ENCODE measurements around the gene SDHB.
"Not testable (repeated sequence)": the region's sequence is repeated elsewhere in the genome, so short reads cannot be mapped to it uniquely, and the experiment has no call there.

SDHB gene

DNA sequence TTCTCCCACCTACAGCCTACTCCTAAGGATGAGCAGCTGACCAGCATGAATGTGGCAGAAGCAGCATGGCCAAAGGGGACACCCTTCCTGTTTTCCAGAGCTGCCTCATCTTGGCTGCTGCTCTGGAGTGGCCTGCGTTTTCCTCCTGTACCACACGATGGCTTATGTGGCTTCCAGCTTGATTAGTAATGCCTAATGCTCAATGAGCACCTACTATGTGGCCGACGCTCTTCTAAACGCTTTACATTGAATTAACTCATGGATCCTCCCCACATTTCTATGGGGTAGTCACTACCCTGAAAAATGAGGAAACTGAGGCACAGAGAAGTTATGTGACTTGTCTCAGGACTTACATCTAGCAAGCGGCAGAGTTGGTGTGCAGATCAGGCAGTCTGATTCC is 18.0 kb upstream of the SDHB start:
- no peak for DNase-seq

GRCh38 chr1:17070163-17070525 is 16.3 kb upstream of the SDHB start:
- DNase-seq, result no peak

DNA sequence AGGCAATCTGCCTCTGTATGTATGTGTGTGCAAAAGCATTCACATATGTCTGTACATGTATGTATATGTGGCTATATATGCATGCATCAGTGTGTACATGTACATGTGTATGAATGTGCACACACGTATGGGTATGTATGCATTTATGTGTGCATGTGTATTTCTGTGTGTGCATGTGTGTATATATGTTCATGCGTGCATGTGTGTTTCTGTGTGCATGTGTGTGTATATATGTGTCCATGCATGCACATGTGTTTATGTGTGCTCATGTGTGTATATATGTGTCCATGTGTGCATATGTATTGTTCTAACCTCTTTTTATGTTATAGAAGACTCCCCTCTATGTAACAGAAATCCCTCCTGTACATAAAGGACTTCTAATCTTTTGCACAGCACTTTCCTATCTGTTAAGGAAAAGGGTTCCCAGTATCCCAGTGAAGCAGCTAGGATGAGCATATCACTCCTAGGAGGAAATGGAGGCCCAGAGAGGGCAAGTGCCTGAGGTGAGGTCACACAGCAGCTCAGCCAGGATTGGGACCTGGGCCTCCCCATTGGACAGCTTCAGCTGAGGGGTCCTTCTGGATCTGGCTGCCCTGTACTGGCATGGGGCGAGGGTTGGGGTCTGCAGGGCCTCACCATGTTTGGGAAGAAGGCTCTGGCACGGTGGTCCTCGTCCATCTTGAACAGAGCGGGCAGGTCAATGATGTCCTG is 15.8 kb upstream of the SDHB start:
- no peak for DNase-seq

- DNase-seq, result no peak
Measured at GRCh38 chr1:17068789-17069188, 15.0 kb upstream of the SDHB start.

DNA sequence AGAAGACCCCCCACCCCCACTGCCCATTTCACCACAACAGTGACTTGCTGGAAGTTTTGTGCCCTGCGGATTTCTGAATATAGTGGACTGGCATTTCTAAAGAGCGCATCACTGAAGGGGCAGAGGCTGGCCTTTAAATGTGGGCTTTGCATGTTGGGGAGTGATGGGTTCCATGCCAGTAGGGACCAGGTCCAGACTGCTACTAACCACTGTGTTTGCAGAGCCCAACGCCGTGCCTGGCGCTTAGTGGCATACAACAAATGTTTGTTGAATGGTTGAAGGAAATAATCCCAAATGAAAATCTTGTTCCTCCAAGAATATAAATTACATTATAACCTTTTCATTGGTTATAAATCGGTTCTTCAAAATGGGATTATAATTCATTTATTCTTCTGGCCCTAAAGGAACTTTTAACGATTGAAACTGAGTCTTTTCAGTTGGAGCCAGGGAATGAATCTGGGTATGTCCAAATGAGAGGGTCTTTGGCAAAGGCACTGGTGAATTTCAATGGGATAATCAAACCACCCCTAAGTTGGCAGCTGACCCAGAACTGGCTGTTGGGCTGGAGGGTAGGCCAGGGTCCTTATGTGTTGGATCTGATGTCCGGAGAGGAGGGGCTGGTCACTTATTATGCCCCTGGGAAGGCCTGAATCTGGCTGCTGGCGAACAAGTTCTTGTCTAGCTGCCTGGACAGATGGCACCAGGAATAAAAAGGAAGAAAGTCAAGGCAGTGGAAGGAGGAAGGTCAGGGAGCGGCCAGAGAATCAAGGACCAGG is 13.8 kb upstream of the SDHB start:
- no peak for DNase-seq

- no peak for DNase-seq
Measured at GRCh38 chr1:17067069-17067426, 13.2 kb upstream of the SDHB start.

- no peak for DNase-seq
Measured at GRCh38 chr1:17066361-17067068, 12.7 kb upstream of the SDHB start.

DNA sequence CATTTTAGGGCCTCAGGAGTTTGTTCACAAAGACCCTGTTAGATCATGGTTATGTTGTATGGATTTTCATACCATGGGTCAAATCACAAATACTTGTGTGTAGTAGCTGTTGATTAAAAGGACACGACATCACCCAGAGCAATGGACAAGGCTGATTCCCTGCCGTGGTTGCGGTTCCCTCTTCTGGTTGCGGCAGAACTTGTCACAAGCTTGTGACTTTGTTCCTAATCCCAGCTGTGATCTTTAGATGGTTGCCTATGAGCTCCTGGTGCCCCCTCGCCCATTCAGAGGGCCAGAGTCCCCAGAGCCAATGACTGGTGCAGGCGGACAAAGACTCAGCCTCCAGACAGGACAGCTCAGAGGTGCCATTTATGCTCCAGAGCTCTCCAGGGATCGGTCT is 11.8 kb upstream of the SDHB start:
- DNase-seq, result no peak

DNA sequence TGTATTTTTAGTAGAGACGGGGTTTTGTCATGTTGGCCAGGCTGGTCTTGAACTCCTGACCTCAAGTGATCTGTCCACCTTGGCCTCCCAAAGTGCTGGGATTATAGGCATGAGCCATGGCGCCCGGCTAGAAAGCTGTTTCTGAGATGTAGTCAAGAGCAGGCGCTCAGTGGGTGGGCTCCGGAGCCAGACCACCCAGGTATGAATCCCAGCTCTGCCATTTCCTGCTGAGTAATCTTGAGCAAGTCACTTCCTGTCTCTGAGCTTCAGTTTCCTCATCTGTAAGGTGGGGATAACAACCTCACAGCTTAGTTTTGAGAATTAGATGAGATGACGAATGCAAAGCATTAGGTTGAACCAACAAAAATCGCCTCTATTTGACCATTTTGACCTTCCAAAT is 8.9 kb upstream of the SDHB start:
- DNase-seq, result not testable (repeated sequence)

GRCh38 chr1:17061892-17062291 is 8.1 kb upstream of the SDHB start:
- no peak for DNase-seq

- no peak for DNase-seq
Measured at GRCh38 chr1:17061486-17061885, 7.7 kb upstream of the SDHB start.

DNA sequence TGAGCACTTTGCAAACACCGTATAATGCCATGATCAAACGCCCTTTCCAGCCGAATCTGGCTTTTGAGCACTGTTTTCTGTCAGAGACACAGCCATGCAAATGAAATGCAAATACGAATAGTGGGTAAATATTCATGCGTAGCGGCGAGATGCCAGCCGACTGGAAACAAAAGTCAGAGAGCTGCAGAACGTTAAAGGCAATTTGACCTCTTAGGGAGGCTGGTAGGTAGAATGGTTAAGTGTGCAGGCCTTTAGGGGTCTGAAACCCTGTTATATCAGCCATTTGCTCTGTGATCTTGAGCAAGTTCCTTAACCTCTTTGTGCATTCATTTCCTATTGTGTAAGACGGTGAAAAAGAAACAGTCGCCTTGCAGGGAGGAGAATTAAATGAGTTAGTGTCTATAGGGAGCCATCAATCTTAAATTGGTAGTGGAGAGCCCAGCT is 6.5 kb upstream of the SDHB start:
- DNase-seq, result no peak

- DNase-seq, result peak; percentile 6
Measured at GRCh38 chr1:17059391-17060305, 5.8 kb upstream of the SDHB start.

DNA sequence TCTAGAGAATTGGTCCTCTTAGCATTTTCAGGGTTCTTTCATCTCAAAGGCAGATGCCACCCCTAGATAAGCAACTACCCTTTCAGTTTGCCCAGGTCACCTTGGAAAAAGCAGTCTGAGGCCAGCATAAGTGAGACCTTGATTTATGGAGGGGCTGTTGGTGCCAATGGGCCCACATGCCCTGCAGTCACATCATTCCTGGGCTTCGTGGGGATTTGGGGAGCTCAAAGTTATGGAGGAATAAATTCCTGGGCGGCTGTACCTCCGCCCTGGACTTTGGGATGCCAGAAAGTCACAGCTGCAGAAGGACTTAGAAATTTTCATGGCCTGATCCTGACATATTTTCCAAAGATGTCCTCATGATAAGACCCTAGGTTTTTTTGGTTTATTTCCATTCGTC is 2.7 kb upstream of the SDHB start:
- DNase-seq, result no peak

DNA sequence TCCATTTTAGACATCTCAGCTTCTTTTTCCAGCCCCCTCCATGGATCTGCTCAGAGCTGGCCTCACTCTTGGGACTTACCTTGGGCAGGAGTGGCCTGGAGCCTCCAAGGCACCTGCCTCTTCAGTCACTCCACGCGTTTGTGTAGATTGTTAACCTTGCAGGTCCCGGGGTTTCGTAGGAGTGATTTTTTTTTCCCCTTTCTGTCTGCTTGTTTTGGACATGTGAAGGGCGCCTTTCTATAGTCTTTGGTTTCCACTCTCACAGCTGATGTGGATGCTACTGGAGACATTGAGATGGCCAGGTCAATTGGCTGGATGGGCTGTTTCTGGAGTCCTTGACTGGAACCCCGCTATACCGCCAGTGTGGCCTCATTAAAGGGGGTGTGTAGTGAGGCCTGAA is 2.0 kb upstream of the SDHB start:
- DNase-seq, result no peak

- no peak for DNase-seq
Measured at GRCh38 chr1:17053086-17053684, 647 bp downstream of the SDHB start.

- no peak for DNase-seq
Measured at GRCh38 chr1:17052641-17053040, 1.2 kb downstream of the SDHB start.

- no peak for DNase-seq
Measured at GRCh38 chr1:17052038-17052437, 1.8 kb downstream of the SDHB start.

DNA sequence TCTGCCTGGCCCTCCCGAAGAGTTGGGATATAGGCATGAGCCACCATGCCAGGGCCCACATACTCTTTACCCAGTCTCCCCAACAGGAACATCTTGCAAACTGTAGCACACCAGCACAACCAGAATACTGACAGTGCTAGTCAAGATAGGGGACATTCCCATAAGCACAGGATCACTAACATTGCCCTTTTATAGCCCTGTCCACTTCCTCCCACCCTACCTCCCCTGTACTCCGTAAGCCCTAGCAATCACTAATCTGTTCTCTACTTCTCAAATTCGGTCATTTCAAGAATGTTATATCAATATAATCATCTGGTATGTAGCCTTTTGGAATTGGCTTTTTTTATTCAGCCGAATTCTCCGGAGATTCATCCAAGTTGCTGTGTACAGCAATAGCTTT is 5.9 kb downstream of the SDHB start:
- no peak for DNase-seq

DNA sequence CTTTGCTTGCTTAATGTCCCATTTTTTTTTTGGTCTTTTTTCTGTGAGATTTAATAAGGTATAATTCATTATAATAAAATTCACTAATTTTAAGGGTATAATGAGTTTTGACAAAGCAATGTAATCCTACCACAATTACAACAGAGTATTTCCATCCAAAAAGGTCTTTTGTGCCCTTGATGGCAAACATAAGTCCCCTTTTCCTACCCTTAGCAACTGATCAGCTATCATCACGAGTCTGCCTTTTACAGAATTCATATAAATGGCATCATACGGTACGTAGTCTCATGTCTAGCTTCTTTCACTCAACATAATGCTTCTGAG is 7.5 kb downstream of the SDHB start:
- DNase-seq, result no peak

DNA sequence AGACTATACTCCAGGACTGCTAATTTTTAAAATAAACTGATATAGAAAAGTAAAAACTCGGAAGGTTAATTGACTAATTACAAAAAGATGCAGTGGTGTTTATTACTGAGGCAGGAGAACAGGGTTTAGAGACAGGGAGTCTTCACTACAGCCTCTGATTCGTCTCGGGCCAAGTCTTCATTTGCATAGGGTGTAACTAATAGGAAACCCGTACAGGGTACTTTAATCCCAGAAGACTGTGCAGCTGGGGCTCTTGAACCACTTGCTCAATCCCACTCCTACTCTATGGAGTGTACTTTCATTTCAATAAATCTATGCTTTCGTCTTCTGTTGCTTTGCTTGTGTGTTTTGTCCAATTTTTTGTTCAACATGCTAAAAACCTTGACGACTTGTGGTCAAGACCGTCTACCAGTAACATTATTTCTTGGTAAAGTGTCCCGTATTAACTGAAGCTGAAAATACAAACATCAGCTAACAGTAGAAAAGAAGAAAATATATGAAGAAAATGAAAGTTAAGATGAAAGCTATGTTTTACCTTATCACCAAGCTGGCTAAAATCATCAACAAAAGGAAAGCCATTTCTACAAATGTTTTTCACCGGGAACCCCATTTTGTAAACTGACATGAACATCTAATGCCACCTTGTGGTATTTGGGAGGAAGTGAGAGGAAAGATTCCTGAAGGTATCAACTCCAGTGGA is 8.0 kb downstream of the SDHB start:
- no peak for DNase-seq

GRCh38 chr1:17045150-17045549 is 8.7 kb downstream of the SDHB start:
- DNase-seq, result no peak

Measured in GOT3 (cell line).